Esophagus muscularis mucosa (tissue), 4 donors: ENCODE results near the gene CCDC195. TPM values are rescaled to one million over a fixed set of nuclear protein-coding genes. Genes with fewer than 3 reads are reported as not detected.

Experiments used
- DNase-seq: peaks from one replicate; pipeline ENCODE4 v3.0.0-alpha.2; 2017; ENCODE audit errors: extremely low spot score
- H3K27ac ChIP-seq, 4 donors: fragments of 200-600 bp; sonication (generic); replicated peaks in 1 of 4; 1 replicate in 3 of 4; 2 replicates in 1 of 4; pipeline ENCODE4 v1.5.1; 2016 to 2019; ENCODE audit warnings: mild to moderate bottlenecking in 1 of 4
- H3K27me3 ChIP-seq, 4 donors: fragments of 200-600 bp; sonication (generic); one replicate each; pipeline versions ENCODE4 v1.5.1 to v1.6.0; 2016 to 2019
- H3K36me3 ChIP-seq, 4 donors: fragments of 200-600 bp; sonication (generic); one replicate each; pipeline ENCODE4 v1.5.1; 2016 to 2019
- H3K4me1 ChIP-seq, 4 donors: fragments of 200-600 bp; sonication (generic); one replicate each; pipeline ENCODE4 v1.5.1; 2016 to 2019
- H3K4me3 ChIP-seq, 4 donors: fragments of 200-600 bp; sonication (generic); 1 replicate in 2 of 4; 2 replicates in 2 of 4; pipeline ENCODE4 v1.5.1; 2016 to 2019; ENCODE audit warnings: mild to moderate bottlenecking in 4 of 4, moderate library complexity in 1 of 4
- H3K9me3 ChIP-seq, 4 donors: fragments of 200-600 bp; sonication (generic); 1 replicate in 3 of 4; 2 replicates in 1 of 4; pipeline ENCODE4 v1.5.1; 2016 to 2019
- CTCF ChIP-seq, 3 experiments: fragments of 200-600 bp in 2 of 3; fragments of 450-650 bp in 1 of 3; sonication (generic) in 2 of 3; IDR thresholded peaks; one replicate each; pipeline ENCODE4 v1.5.1; 2017 to 2019; ENCODE audit warnings: antibody characterized with exemption in 3 of 3, mild to moderate bottlenecking in 2 of 3, moderate library complexity in 1 of 3
- EP300 ChIP-seq: sonication (generic); formaldehyde crosslinking; IDR thresholded peaks from one replicate; pipeline ENCODE4 v1.6.1; 2017; ENCODE audit warnings: antibody characterized with exemption
- POLR2A ChIP-seq: fragments of 450-650 bp; IDR thresholded peaks from one replicate; pipeline ENCODE4 v1.6.1; 2017; ENCODE audit warnings: antibody characterized with exemption, moderate library complexity, mild to moderate bottlenecking, low read depth
- POLR2AphosphoS5 ChIP-seq, 2 donors: sonication (generic); formaldehyde crosslinking; IDR thresholded peaks; one replicate each; pipeline ENCODE4 v1.6.1; 2017; ENCODE audit warnings: antibody characterized with exemption in 2 of 2
- WGBS: methylation state at CpG from one replicate; pipeline ENCODE4 v1.1.5; 2018; 5-methylcytosine and 5-hydroxymethylcytosine counted together
- intact Hi-C: fragments of 100-400 bp; cut with DNase I; formaldehyde crosslinking; loops from one replicate; pipeline ENCODE4 v1.15.1; 2023
- total RNA-seq, 4 donors: library from RNA; depleted of rRNA; stranded (reverse); fragments of >200 nt; gene quantifications; one replicate each; pipeline versions ENCODE4 v1.1.0 to v1.2.1, GENCODE V29; 2016

The CCDC195 gene
- total RNA-seq, 4 donors from 2014 or later, result not detected

- intact Hi-C loops, result no loop called here
Observed at GRCh38 chr2:224749136-224749535, 33.0 kb upstream of the CCDC195 start.

GRCh38 chr2:224747765-224748164 lies 31.6 kb upstream of the CCDC195 start:
- DNase-seq, result no peak
- no peak overlapping the region for H3K4me3 ChIP-seq
- 77% methylated on average over 4 of the region's 4 CpGs for WGBS

More at GRCh38 chr2:224749136-224749535, 33.0 kb upstream of the CCDC195 start:
- Histone ChIP-seq H3K36me3 (no peaks in the 10 kb centered on the region), H3K27me3 (no peaks in the 10 kb centered on the region), H3K4me3 (no peak overlapping the region), H3K4me1 (no peaks in the 10 kb centered on the region), H3K27ac (no peak overlapping the region), H3K9me3 (no peaks in the 10 kb centered on the region)
- no peak for TF ChIP-seq POLR2AphosphoS5 (IDR thresholded peaks at IDR 0.05)
- no peak for TF ChIP-seq CTCF (IDR thresholded peaks at IDR 0.05)
- 79% methylated on average over 1 of the region's 1 CpG for WGBS
- no peak for DNase-seq

GRCh38 chr2:224736227-224736626 lies 20.1 kb upstream of the CCDC195 start:
- H3K4me1 ChIP-seq, result no peaks in the 10 kb centered on the region
- H3K36me3 ChIP-seq, result no peaks in the 10 kb centered on the region
- DNase-seq, result no peak
- H3K4me3 ChIP-seq, result no peak overlapping the region
- WGBS, result 92% methylated on average over 1 of the region's 1 CpG
- no peak for TF ChIP-seq EP300
- no peak for TF ChIP-seq POLR2AphosphoS5 (IDR thresholded peaks at IDR 0.05)
- TF ChIP-seq POLR2A, result no peak
- no peak for TF ChIP-seq CTCF (IDR thresholded peaks at IDR 0.05)
- no peak overlapping the region for H3K27ac ChIP-seq
- intact Hi-C loops, result no loop called here
- H3K9me3 ChIP-seq, result peaks cover 0 to 11% (median 4%) of the 10 kb centered on the region in 4 donors
- H3K27me3 ChIP-seq, result no peaks in the 10 kb centered on the region

More at GRCh38 chr2:224747765-224748164, 31.6 kb upstream of the CCDC195 start:
- intact Hi-C loops, result no loop called here
- Histone ChIP-seq H3K27ac (no peak overlapping the region), H3K4me1 (no peaks in the 10 kb centered on the region), H3K9me3 (no peaks in the 10 kb centered on the region), H3K27me3 (no peaks in the 10 kb centered on the region), H3K36me3 (no peaks in the 10 kb centered on the region)
- TF ChIP-seq CTCF (IDR thresholded peaks at IDR 0.05) (no peak), POLR2A (no peak), EP300 (no peak), POLR2AphosphoS5 (IDR thresholded peaks at IDR 0.05) (no peak)

- DNase-seq, result no peak
- Histone ChIP-seq H3K36me3 (no peaks in the 10 kb centered on the region), H3K27ac (no peak overlapping the region), H3K27me3 (no peaks in the 10 kb centered on the region), H3K4me1 (no peaks in the 10 kb centered on the region), H3K9me3 (peaks cover 0 to 11% (median 4%) of the 10 kb centered on the region in 4 donors), H3K4me3 (no peak overlapping the region)
- intact Hi-C loops, result no loop called here
- 77% methylated on average over 1 of the region's 1 CpG for WGBS
- no peak for TF ChIP-seq POLR2A
- TF ChIP-seq CTCF (IDR thresholded peaks at IDR 0.05), result no peak
- no peak for TF ChIP-seq POLR2AphosphoS5 (IDR thresholded peaks at IDR 0.05)
- no peak for TF ChIP-seq EP300
Observed at GRCh38 chr2:224734949-224735348, 18.8 kb upstream of the CCDC195 start.

GRCh38 chr2:224731665-224732064 lies 15.5 kb upstream of the CCDC195 start:
- WGBS, result 70% methylated on average over 1 of the region's 1 CpG

More at GRCh38 chr2:224731665-224732064, 15.5 kb upstream of the CCDC195 start:
- Histone ChIP-seq H3K27me3 (no peaks in the 10 kb centered on the region), H3K9me3 (peaks cover 0 to 22% (median 10%) of the 10 kb centered on the region in 4 donors), H3K4me3 (no peak overlapping the region), H3K4me1 (no peaks in the 10 kb centered on the region), H3K27ac (no peak overlapping the region), H3K36me3 (no peaks in the 10 kb centered on the region)
- DNase-seq, result no peak
- intact Hi-C loops, result no loop called here
- TF ChIP-seq POLR2AphosphoS5 (IDR thresholded peaks at IDR 0.05) (no peak), EP300 (no peak), CTCF (IDR thresholded peaks at IDR 0.05) (no peak), POLR2A (no peak)
